GM12878 (cell line): ENCODE results near the gene PSMD10. TPM values are rescaled to one million over a fixed set of nuclear protein-coding genes. Genes with fewer than 3 reads are reported as not detected.
A peak's percentile ranks its signal among the peaks of the same experiment; 100 is the strongest.

Source experiments
- ATF2 ChIP-seq: IDR thresholded peaks from 2 replicates; pipeline ENCODE4 v1.6.1; 2012; ENCODE audit warnings: low read length, inconsistent platforms
- BHLHE40 ChIP-seq, 2 experiments: fragments of 450-650 bp in 1 of 2; IDR thresholded peaks; 2 replicates each; pipeline ENCODE4 v1.6.1; 2011 to 2017; ENCODE audit warnings: low read depth in 2 of 2, borderline replicate concordance in 1 of 2, improper control_type of control experiment in 1 of 2, low read length in 1 of 2, mild to moderate bottlenecking in 1 of 2
- BMI1 ChIP-seq: fragments of 450-650 bp; IDR thresholded peaks from 2 replicates; pipeline ENCODE4 v1.6.1; 2016; ENCODE audit warnings: mild to moderate bottlenecking, moderate library complexity, borderline replicate concordance
- CBFB ChIP-seq: IDR thresholded peaks from 2 replicates; pipeline ENCODE4 v1.6.1; 2016; ENCODE audit warnings: antibody characterized with exemption, low read depth
- CEBPZ ChIP-seq: fragments of 150-350 bp; IDR thresholded peaks from 2 replicates; pipeline ENCODE4 v1.6.1; 2016; ENCODE audit warnings: low read depth, low read length
- EGR1 ChIP-seq, 2 experiments: IDR thresholded peaks; 1 replicate in 1 of 2; 2 replicates in 1 of 2; pipeline ENCODE4 v1.6.1; 2011 to 2012; ENCODE audit warnings: low read depth in 2 of 2, low read length in 2 of 2, borderline replicate concordance in 1 of 2, mild to moderate bottlenecking in 1 of 2, moderate library complexity in 1 of 2
- ETV6 ChIP-seq, 2 experiments: fragments of 450-650 bp in 1 of 2; IDR thresholded peaks in 1 of 2; conservative IDR thresholded peaks in 1 of 2; 2 replicates each; pipeline ENCODE4 v1.6.1; 2014; ENCODE audit warnings: antibody characterized with exemption in 1 of 2, borderline replicate concordance in 1 of 2, low read depth in 1 of 2, mild to moderate bottlenecking in 1 of 2, moderate library complexity in 1 of 2
- FOXK2 ChIP-seq: fragments of 450-650 bp; IDR thresholded peaks from 2 replicates; pipeline ENCODE4 v1.6.1; 2017; ENCODE audit warnings: mild to moderate bottlenecking, moderate library complexity
- GABPA ChIP-seq: IDR thresholded peaks from 2 replicates; pipeline ENCODE4 v1.6.1; 2014; ENCODE audit warnings: antibody characterized with exemption, low read depth, mild to moderate bottlenecking, inconsistent platforms
- GATAD2B ChIP-seq: fragments of 450-650 bp; conservative IDR thresholded peaks from 2 replicates; pipeline ENCODE4 v1.6.1; 2017; ENCODE audit warnings: low read depth, mild to moderate bottlenecking, moderate library complexity
- HDAC2 ChIP-seq: fragments of 200-600 bp; sonication (generic); IDR thresholded peaks from 2 replicates; pipeline ENCODE4 v1.6.1; 2017
- IRF3 ChIP-seq: fragments of 450-650 bp; IDR thresholded peaks from 2 replicates; pipeline ENCODE4 v1.6.1; 2014; ENCODE audit warnings: mild to moderate bottlenecking
- JUNB ChIP-seq: IDR thresholded peaks from 2 replicates; pipeline ENCODE4 v1.6.1; 2016; ENCODE audit warnings: antibody characterized with exemption, mild to moderate bottlenecking
- KAT2A ChIP-seq: conservative IDR thresholded peaks from 2 replicates; pipeline ENCODE4 v1.6.1; 2011; ENCODE audit warnings: low read depth, low read length; ENCODE audit not compliant: control insufficient read depth
- MEF2B ChIP-seq: fragments of 450-650 bp; IDR thresholded peaks from 2 replicates; pipeline ENCODE4 v1.6.1; 2018; ENCODE audit warnings: mild to moderate bottlenecking, moderate library complexity; ENCODE audit not compliant: partially characterized antibody, poor library complexity, severe bottlenecking
- MXI1 ChIP-seq: fragments of 150-350 bp; IDR thresholded peaks from 2 replicates; pipeline ENCODE4 v1.6.1; 2011; ENCODE audit warnings: low read depth, mild to moderate bottlenecking, inconsistent platforms, low read length, improper control_type of control experiment
- NFYA ChIP-seq: IDR thresholded peaks from 2 replicates; pipeline ENCODE4 v1.6.1; 2011; ENCODE audit warnings: low read depth, mild to moderate bottlenecking, low read length, improper control_type of control experiment, borderline replicate concordance
- NR2C1 ChIP-seq: fragments of 450-650 bp; IDR thresholded peaks from 2 replicates; pipeline ENCODE4 v1.6.1; 2017; ENCODE audit warnings: antibody characterized with exemption, mild to moderate bottlenecking, moderate library complexity
- PAX5 ChIP-seq: IDR thresholded peaks from 2 replicates; pipeline ENCODE4 v1.6.1; 2011; ENCODE audit warnings: low read depth, low read length, borderline replicate concordance
- RAD51 ChIP-seq: fragments of 450-650 bp; IDR thresholded peaks from 2 replicates; pipeline ENCODE4 v1.6.1; 2016; ENCODE audit warnings: moderate library complexity, mild to moderate bottlenecking, inconsistent platforms
- RBBP5 ChIP-seq: fragments of 200-600 bp; sonication (generic); conservative IDR thresholded peaks from 2 replicates; pipeline ENCODE4 v1.6.1; 2016
- RUNX3 ChIP-seq: IDR thresholded peaks from 2 replicates; pipeline ENCODE4 v1.6.1; 2012; ENCODE audit warnings: low read length, inconsistent platforms
- SMARCA5 ChIP-seq: fragments of 450-650 bp; IDR thresholded peaks from 2 replicates; pipeline ENCODE4 v1.6.1; 2017; ENCODE audit warnings: mild to moderate bottlenecking
- SREBF1 ChIP-seq: IDR thresholded peaks from 2 replicates; pipeline ENCODE4 v1.6.1; 2012; ENCODE audit warnings: mild to moderate bottlenecking, low read length
- SRF ChIP-seq, 2 experiments: IDR thresholded peaks; 2 replicates each; pipeline ENCODE4 v1.6.1; 2011; ENCODE audit warnings: low read depth in 2 of 2, low read length in 2 of 2, mild to moderate bottlenecking in 1 of 2, moderate library complexity in 1 of 2
- ZNF217 ChIP-seq: fragments of 450-650 bp; IDR thresholded peaks from 2 replicates; pipeline ENCODE4 v1.6.1; 2017; ENCODE audit warnings: antibody characterized with exemption, mild to moderate bottlenecking
- polyA plus RNA-seq, 11 experiments: library from polyadenylated mRNA; depleted of rRNA in 4 of 11; unstranded in 6 of 11; stranded (reverse) in 5 of 11; fragments of >200 nt; fragmentation: Nextera tagmentation in 4 of 11; fragmentation: Illumina TruSeq in 1 of 11; extraction: Ambion mirVana in 4 of 11; extraction: Trizol in 1 of 11; gene quantifications; 1 replicate in 1 of 11; 2 replicates in 10 of 11; pipeline versions ENCODE4 v1.2.1 to v1.2.3, GENCODE V29; 2011 to 2016; ENCODE audit warnings: inconsistent platforms in 2 of 11, missing spikeins in 2 of 11, low read depth in 1 of 11
- total RNA-seq, 4 experiments: library from RNA; depleted of rRNA in 3 of 4; stranded (reverse); fragments of >200 nt in 3 of 4; fragmentation: Illumina TruSeq in 1 of 4; extraction: Trizol in 1 of 4; gene quantifications; 2 replicates each; pipeline versions ENCODE4 v1.2.1 to v1.2.3, GENCODE V29; 2013 to 2021

Gene PSMD10
- total and polyA plus RNA-seq, 10 of the 15 experiments (the other 5 are each of a cell fraction or from before 2014, with no cell fraction given), result 46.9 to 152 (median 75.4) TPM

GRCh38 chrX:108091264-108091877 is at the start of gene PSMD10, which contains the start of gene ATG4A (continued):
- no peak for TF ChIP-seq CEBPZ
- TF ChIP-seq BMI1, result no peak
- peak; percentile 61; the same call in 1 of the 2 replicates for TF ChIP-seq IRF3
- peak; percentile 68 for TF ChIP-seq NR2C1
- TF ChIP-seq BHLHE40 (IDR thresholded peaks at IDR 0.05; ENCODE audit: borderline replicate concordance in 1 of 2, low read depth in 2 of 2, low read length in 1 of 2), result no peak
- no peak for TF ChIP-seq KAT2A
- no peak for TF ChIP-seq SMARCA5
- TF ChIP-seq GABPA, result peak; percentile 78
- peak in 1 of 2 experiments; percentile 59; a peak in 1 of 3 replicates for TF ChIP-seq EGR1 (IDR thresholded peaks at IDR 0.05; ENCODE audit: borderline replicate concordance in 1 of 2, low read depth in 2 of 2, low read length in 2 of 2)
- TF ChIP-seq ZNF217, result no peak
- TF ChIP-seq RUNX3, result no peak
- TF ChIP-seq SREBF1, result 0 out of 2 replicates have a peak, but pooled peaks have one; percentile 46
- TF ChIP-seq CBFB, result no peak
- TF ChIP-seq ATF2, result no peak
- no peak for TF ChIP-seq JUNB
- 0 out of 4 replicates have a peak, but pooled peaks of 1 of the 2 experiments have one; percentile 2 for TF ChIP-seq SRF (IDR thresholded peaks at IDR 0.05; ENCODE audit: low read depth in 2 of 2, low read length in 2 of 2)
- TF ChIP-seq NFYA, result no peak
- TF ChIP-seq MEF2B, result no peak
- no peak for TF ChIP-seq HDAC2
- no peak for TF ChIP-seq RAD51
- TF ChIP-seq FOXK2, result no peak
- TF ChIP-seq GATAD2B, result no peak
- no peak for TF ChIP-seq RBBP5
- TF ChIP-seq ETV6 (conservative IDR thresholded peaks at IDR 0.05 in 1 of 2, IDR thresholded peaks at IDR 0.05 in 1 of 2; ENCODE audit: borderline replicate concordance in 1 of 2, low read depth in 1 of 2), result no peak
- TF ChIP-seq MXI1, result no peak
- no peak for TF ChIP-seq PAX5
